Gastrocnemius medialis (tissue), 4 donors: ENCODE results near the gene CYTL1.

Experiments
- CTCF ChIP-seq, 5 experiments: fragments of 450-650 bp in 3 of 5; fragments of 200-600 bp in 2 of 5; sonication (generic) in 2 of 5; IDR thresholded peaks in 4 of 5; conservative IDR thresholded peaks in 1 of 5; 1 replicate in 4 of 5; 2 replicates in 1 of 5; pipeline ENCODE4 v1.5.1; 2016 to 2019; ENCODE audit warnings: antibody characterized with exemption in 5 of 5, mild to moderate bottlenecking in 3 of 5, moderate library complexity in 3 of 5
- POLR2A ChIP-seq, 2 donors: fragments of 450-650 bp; IDR thresholded peaks; one replicate each; pipeline ENCODE4 v1.6.1; 2017; ENCODE audit warnings: antibody characterized with exemption in 2 of 2, mild to moderate bottlenecking in 2 of 2, moderate library complexity in 2 of 2

- TF ChIP-seq POLR2A (IDR thresholded peaks at IDR 0.05) (no peak), CTCF (IDR thresholded peaks at IDR 0.05 in 4 of 5, conservative IDR thresholded peaks at IDR 0.05 in 1 of 5) (no peak)
Observed at GRCh38 chr4:5024673-5025072, 5.4 kb upstream of the CYTL1 start.
